ENCODE results near the gene PSMD8. TPM values are rescaled to one million over a fixed set of nuclear protein-coding genes. Genes with fewer than 3 reads are reported as not detected.
A peak's percentile ranks its signal among the peaks of the same experiment; 100 is the strongest.
"Not testable (repeated sequence)": the region's sequence is repeated elsewhere in the genome, so short reads cannot be mapped to it uniquely, and the experiment has no call there.

Gene PSMD8
- polyA plus RNA-seq, 1 donor: 120 TPM

GRCh38 chr19:38411041-38411712 lies 36.8 kb downstream of the PSMD8 start:
- no peak for DNase-seq

- not testable (repeated sequence) for DNase-seq
These were observed 37.5 kb downstream of the PSMD8 start for GRCh38 chr19:38411898-38412297.

- no peak for DNase-seq
These were observed 38.1 kb downstream of the PSMD8 start for GRCh38 chr19:38412491-38412890.

DNA sequence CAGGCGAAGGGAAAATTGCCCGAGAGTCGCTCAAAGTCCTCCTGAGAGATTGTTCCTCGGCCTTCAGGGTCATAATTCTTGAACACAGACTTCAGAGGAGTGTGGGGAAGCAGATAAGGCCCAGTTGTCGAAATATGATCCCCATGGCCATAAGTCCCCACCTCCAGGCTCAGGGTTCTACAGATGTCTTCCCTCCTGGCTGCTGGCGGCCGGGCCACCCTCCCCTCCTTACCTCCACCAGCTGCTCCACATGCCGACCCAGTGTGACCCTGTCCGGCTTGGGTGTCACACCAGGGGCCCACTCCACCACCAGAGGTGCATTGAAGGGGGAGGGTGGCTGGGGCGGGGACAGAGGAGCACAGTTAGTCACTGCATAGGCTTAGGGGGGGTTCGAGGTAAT lies 38.6 kb downstream of the PSMD8 start:
- no peak for DNase-seq

DNA sequence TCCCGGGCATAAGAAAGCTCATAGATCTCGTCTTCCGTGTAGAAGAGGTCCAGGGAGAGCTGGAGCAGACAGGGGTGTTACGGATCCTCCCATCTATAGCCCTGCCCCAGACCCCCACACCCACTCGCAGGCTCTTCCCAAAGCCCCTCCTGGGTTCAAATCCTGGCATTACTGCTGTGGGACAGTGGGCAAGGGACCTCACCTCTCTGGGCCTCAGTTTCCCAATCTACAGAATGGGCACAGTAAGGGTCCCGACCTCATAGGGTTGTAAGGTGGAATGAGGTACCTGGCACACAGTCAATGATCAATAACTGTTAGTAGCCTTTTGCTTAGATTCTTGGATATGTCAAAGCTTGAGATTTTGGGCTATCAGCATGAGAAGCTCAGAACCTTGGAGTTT lies 39.0 kb downstream of the PSMD8 start:
- DNase-seq: no peak

DNA sequence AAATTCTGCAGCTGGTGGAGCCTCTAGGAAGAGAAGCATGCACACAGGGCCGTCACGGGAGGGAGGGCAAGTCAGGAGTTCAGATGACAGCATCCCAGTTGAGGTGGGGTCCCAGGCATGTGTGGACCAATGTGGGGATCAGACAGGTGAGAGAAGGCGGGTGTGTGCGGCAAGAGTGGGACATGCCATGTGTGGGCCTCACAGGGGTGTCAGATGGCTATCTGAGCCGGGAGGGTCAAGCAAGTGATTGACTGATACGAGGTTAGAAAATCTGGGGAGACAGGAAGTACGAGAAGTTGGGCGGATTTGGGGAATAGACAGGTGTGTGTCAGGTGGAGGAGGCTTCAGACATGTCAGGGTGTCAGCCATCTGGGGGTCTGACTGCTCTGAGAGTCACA lies 42.8 kb downstream of the PSMD8 start:
- DNase-seq: no peak

- DNase-seq: no peak
These were observed 43.5 kb downstream of the PSMD8 start for GRCh38 chr19:38417544-38418506.

GRCh38 chr19:38420935-38421334 lies 46.6 kb downstream of the PSMD8 start:
- no peak for DNase-seq

DNA sequence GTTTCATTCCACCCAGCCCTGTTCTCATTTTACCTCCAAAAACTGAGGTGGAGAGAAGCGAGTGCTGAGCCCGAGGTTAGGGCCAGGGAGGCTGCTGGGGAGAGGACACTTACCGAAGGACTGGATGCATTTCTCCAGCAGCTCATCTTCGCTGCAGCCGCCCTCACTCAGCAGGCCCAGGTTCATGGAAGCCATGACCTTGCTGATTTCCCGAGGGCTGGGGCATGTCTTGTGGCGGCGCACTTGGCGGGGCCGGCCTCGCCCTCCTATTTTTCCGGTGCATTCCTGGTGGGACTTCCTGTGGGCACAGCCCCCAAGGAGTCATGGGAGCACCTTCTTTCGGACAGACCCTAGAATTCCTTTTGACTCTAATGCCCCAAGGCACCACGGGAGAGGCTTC lies 47.5 kb downstream of the PSMD8 start:
- DNase-seq: no peak

- no peak for DNase-seq
These were observed 48.1 kb downstream of the PSMD8 start for GRCh38 chr19:38422438-38422837.

DNA sequence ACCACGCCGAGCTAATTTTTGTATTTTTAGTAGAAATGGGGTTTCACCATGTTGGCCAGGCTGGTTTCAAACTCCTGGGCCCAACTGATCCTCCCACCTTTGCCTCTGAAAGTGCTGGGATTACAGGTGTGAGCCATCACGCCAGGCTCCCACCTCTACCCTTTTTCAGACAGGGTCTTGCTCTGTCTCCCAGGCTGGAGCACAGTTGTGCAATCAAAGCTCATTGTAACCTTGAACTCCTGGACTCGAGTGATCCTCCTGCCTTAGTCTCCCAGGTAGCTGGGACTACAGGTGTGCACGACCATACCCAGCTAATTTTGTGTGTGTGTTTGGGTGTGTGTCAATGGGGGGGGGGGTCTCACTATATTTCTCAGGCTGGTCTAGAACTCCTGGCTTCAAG lies 49.9 kb downstream of the PSMD8 start:
- no peak for DNase-seq

GRCh38 chr19:38425222-38425809 lies 50.9 kb downstream of the PSMD8 start:
- no peak for DNase-seq

DNA sequence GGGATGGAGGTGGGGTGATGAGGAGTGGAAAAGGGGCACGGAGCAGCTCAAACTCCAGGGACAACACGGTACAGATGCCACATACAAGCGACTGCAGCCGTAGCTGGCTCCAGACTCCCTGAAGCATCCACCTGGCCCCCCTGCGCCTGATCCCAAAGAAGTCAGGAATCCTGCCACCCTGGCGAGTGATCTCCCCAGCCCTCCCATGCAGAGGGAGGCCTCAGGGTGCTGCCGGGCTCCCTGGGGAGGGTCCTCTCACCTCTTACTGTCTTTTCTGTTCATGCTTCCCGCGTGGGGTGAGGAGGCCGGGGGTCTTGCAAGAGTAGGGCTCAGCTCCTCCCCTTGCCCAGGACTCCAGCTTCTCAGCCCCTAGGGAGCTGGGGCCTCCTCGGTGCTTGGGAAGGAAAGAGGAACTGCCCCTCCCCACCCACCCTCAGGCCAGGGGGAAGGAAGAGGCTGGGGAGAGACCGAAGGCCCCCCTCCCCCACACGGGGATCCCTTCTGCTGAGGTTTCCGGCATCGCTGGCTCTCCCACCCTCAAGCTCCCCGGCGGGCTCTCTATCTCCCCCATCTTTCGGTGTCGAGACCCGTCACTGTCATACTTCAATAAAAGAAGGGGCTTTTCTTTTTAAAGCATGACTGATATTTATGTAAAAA lies 51.6 kb downstream of the PSMD8 start, which contains the start of gene RASGRP4:
RASGRP4 (minus strand) TSS at position 410 of the 657 bp plus-strand sequence; CDS start at position 282, 128 bp downstream.
- no peak for DNase-seq

GRCh38 chr19:38427035-38427677 lies 52.8 kb downstream of the PSMD8 start:
- DNase-seq: not testable (repeated sequence)

GRCh38 chr19:38429055-38429810 lies 54.9 kb downstream of the PSMD8 start:
- no peak for DNase-seq

DNA sequence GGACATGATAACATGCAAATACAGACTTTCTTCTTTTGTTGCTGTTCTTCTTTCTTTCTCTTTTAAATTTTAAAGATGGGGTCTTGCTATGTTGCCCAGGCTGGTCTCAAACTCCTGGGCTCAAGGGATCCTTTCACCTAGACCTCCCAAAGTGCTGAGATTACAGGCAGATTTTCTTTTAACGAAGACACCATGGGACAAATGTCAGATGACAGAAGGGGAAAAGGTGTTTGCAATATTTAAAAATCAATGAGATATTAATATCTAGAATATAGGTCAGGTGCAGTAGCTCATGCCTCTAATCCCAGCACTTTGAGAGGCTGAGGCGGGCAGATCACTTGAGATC lies 55.4 kb downstream of the PSMD8 start:
- no peak for DNase-seq

DNA sequence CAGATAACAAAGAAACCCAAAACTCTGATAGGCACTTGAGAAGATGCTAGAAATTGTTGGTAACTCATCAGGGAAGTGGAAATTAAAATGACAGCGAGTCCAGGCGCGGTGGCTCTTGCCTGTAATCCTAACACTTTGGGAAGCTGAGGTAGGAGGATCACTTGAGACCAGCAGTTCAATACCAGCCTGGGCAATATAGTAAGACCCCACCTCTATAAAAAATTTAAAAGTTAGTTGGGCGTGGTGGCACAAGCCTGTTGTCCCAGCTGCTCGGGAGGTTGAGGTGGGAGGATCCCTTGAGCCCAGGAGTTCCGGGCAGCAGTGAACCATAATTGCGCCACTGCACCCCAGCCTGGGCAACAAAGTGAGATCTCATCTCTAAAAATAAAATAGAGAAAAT lies 56.6 kb downstream of the PSMD8 start:
- no peak for DNase-seq

DNA sequence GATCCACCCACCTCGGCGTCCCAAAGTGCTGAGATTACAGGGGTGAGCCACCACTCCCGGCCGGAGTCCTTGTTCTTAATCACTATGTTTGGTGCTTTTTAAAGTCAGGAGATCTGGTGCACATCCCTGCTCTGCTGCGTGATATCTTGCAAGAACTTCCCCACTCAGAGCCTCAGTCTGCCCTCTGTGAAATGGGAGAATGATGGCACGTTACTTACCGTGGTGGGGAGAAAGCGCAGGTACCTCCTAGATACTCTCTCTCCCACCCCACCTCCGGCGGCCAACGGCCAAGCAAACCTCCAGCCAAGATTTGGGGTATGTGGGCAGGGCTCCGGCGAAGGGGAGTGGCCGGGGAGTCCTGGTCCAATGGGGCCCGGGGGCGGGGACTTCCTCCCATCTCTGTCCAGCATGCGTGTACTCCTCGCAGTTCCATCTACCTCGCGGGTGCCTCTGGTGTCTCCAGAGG lies 58.9 kb downstream of the PSMD8 start, which contains the start of gene RYR1:
RYR1 (plus strand) TSS at position 424 of the 466 bp plus-strand sequence. CDS start 139 bp downstream, outside the sequence.
- peak; percentile 58 for DNase-seq

Data from hindlimb muscle (tissue), 1 donor.